GM23248 (cell line): ENCODE data around the gene LMCD1. TPM values are rescaled to one million over a fixed set of nuclear protein-coding genes. Genes with fewer than 3 reads are reported as not detected.
A peak's percentile ranks its signal among the peaks of the same experiment; 100 is the strongest.

Experiments used
- DNase-seq: peaks from one replicate; pipeline ENCODE4 v3.0.0-alpha.2; 2015
- H2AFZ ChIP-seq: fragments of 200-600 bp; sonication (generic); 2 replicates; pipeline ENCODE4 v1.6.1; 2016; ENCODE audit warnings: antibody characterized with exemption
- H3F3A ChIP-seq: fragments of 200-600 bp; sonication (generic); 2 replicates; pipeline ENCODE4 v1.6.1; 2016; ENCODE audit warnings: mild to moderate bottlenecking, antibody characterized with exemption, mixed run types; ENCODE audit not compliant: insufficient read depth
- H3K27ac ChIP-seq: fragments of 200-600 bp; sonication (generic); 2 replicates; pipeline ENCODE4 v1.5.1; 2016; ENCODE audit warnings: mild to moderate bottlenecking
- H3K27me3 ChIP-seq: fragments of 200-600 bp; sonication (generic); replicated peaks from 2 replicates; pipeline ENCODE4 v1.6.1; 2016; ENCODE audit warnings: mild to moderate bottlenecking; ENCODE audit not compliant: insufficient read depth
- H3K36me3 ChIP-seq: fragments of 200-600 bp; sonication (generic); 2 replicates; pipeline ENCODE4 v1.6.1; 2016; ENCODE audit warnings: low read depth, mild to moderate bottlenecking
- H3K4me1 ChIP-seq: fragments of 200-600 bp; sonication (generic); 2 replicates; pipeline ENCODE4 v1.6.1; 2016; ENCODE audit warnings: mild to moderate bottlenecking; ENCODE audit not compliant: insufficient read depth
- H3K4me2 ChIP-seq: fragments of 200-600 bp; sonication (generic); one replicate; pipeline ENCODE4 v1.6.1; 2016; ENCODE audit warnings: mild to moderate bottlenecking; ENCODE audit not compliant: unreplicated experiment
- H3K4me3 ChIP-seq: fragments of 200-600 bp; sonication (generic); 2 replicates; pipeline ENCODE4 v1.5.1; 2016; ENCODE audit warnings: mild to moderate bottlenecking
- H3K79me2 ChIP-seq: fragments of 200-600 bp; sonication (generic); 2 replicates; pipeline ENCODE4 v1.6.1; 2016; ENCODE audit warnings: mild to moderate bottlenecking; ENCODE audit not compliant: insufficient read depth
- H3K9ac ChIP-seq: fragments of 200-600 bp; sonication (generic); 2 replicates; pipeline ENCODE4 v1.6.1; 2016; ENCODE audit warnings: mild to moderate bottlenecking
- H3K9me2 ChIP-seq: fragments of 200-600 bp; sonication (generic); 2 replicates; pipeline ENCODE4 v1.6.1; 2016; ENCODE audit warnings: mixed run types, mild to moderate bottlenecking, moderate library complexity; ENCODE audit not compliant: insufficient read depth
- H3K9me3 ChIP-seq: fragments of 200-600 bp; sonication (generic); one replicate; pipeline ENCODE4 v1.6.1; 2017; ENCODE audit warnings: low read depth
- H4K20me1 ChIP-seq: fragments of 200-600 bp; sonication (generic); 2 replicates; pipeline ENCODE4 v1.6.0; 2016; ENCODE audit not compliant: insufficient read depth
- EZH2 ChIP-seq: fragments of 200-600 bp; sonication (generic); IDR thresholded peaks from 2 replicates; pipeline ENCODE4 v1.6.1; 2018; ENCODE audit warnings: antibody characterized with exemption, mild to moderate bottlenecking; ENCODE audit not compliant: insufficient read depth, poor library complexity, severe bottlenecking
- EZH2phosphoT487 ChIP-seq: fragments of 200-600 bp; sonication (generic); IDR thresholded peaks from 2 replicates; pipeline ENCODE4 v1.6.1; 2018; ENCODE audit warnings: antibody characterized with exemption, moderate library complexity, mild to moderate bottlenecking, low read depth; ENCODE audit not compliant: insufficient read depth
- WGBS, 2 experiments: methylation state at CpG; one replicate each; pipeline ENCODE4 v1.1.6; 2015 to 2017; ENCODE audit warnings: low lambda C conversion rate in 2 of 2, low coverage in 1 of 2; ENCODE audit errors: missing lambda C conversion rate in 2 of 2; 5-methylcytosine and 5-hydroxymethylcytosine counted together
- in situ Hi-C: fragments of 300-500 bp; cut with MboI; formaldehyde crosslinking; loops from 2 replicates; pipeline ENCODE4 v1.15.0; 2020
- polyA plus RNA-seq: library from polyadenylated mRNA; unstranded; fragments of >200 nt; fragmentation: Nextera tagmentation; extraction: Ambion mirVana; gene quantifications from 2 replicates; pipeline ENCODE4 v1.2.1, GENCODE V29; 2016
- total RNA-seq: library from RNA; depleted of rRNA; stranded (reverse); fragments of >200 nt; shearing (Covaris generic); gene quantifications from 2 replicates; pipeline ENCODE4 v1.2.3, GENCODE V29; 2014

The LMCD1 gene
- total and polyA plus RNA-seq, 2 experiments from 2014 or later = 187 to 259 TPM

DNA sequence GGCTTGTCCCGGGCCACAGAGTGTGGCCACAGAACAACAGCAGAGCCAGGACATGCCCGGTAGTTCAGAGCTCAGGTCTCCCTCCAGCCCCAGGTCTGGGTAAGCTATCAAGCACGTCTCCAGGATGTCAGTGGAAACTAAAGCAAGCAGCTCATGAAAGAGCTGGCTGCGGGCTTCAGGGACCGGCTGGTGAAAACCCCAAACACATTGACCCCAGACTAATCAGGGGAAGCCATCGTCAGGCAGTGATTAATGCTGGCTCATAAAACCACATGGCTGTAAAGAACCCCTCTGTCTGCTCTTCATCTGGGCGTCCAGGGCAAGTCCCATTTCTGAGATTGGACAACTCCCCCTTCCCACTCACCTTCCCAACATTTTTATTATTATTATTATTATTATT lies 37.8 kb downstream of the LMCD1 start:
- H4K20me1 ChIP-seq = no peaks in the 10 kb centered on the region
- H3F3A ChIP-seq = peaks cover 20% of the 10 kb centered on the region
- H3K4me1 ChIP-seq = 0 out of 2 replicates have a peak, but pooled peaks cover 13% of the 10 kb centered on the region
- no peak overlapping the region for H3K4me2 ChIP-seq
- WGBS, 2 experiments = 52 to 57% methylated on average over 7 of the region's 7 CpGs
- in situ Hi-C loops = no loop called here
- peaks cover 57% of the 10 kb centered on the region for H3K36me3 ChIP-seq
- H3K27ac ChIP-seq = no peak overlapping the region
- H2AFZ ChIP-seq = no peak overlapping the region
- DNase-seq = peak; percentile 51
- no peaks in the 10 kb centered on the region for H3K79me2 ChIP-seq
- H3K9me3 ChIP-seq = no peaks in the 10 kb centered on the region
- H3K27me3 ChIP-seq = no peaks in the 10 kb centered on the region
- no peak overlapping the region for H3K9ac ChIP-seq
- H3K9me2 ChIP-seq = no peaks in the 10 kb centered on the region
- TF ChIP-seq EZH2 = no peak
- no peak for TF ChIP-seq EZH2phosphoT487
- no peak overlapping the region for H3K4me3 ChIP-seq

DNA sequence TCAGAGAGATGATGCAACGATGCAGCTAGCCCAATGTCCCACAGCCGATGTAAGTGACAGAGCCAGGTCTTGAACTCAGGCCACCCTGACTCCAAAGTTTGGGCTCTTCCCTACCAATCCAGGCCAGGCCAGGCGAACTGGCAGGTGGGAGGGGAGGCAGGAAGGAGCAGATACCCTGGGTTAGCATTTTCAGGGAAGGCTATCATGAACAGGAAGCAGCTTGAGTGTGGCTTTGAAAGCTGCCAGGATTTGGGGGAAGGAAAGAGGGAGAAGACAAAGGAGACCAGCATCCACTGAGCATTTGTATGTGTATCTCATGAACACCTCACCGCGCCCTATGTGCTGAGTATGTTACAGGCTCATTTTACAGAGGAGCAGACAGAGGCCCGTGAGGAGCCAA lies 38.8 kb downstream of the LMCD1 start:
- no peaks in the 10 kb centered on the region for H3K9me2 ChIP-seq
- H3F3A ChIP-seq = peaks cover 25% of the 10 kb centered on the region
- H3K27me3 ChIP-seq = no peaks in the 10 kb centered on the region
- H3K36me3 ChIP-seq = peaks cover 66% of the 10 kb centered on the region
- in situ Hi-C loops = no loop called here
- no peaks in the 10 kb centered on the region for H4K20me1 ChIP-seq
- no peaks in the 10 kb centered on the region for H3K79me2 ChIP-seq
- no peaks in the 10 kb centered on the region for H3K9me3 ChIP-seq
- no peak for TF ChIP-seq EZH2phosphoT487
- no peak for TF ChIP-seq EZH2
- no peak overlapping the region for H3K4me2 ChIP-seq
- no peak for DNase-seq
- no peak overlapping the region for H3K27ac ChIP-seq
- H3K9ac ChIP-seq = no peak overlapping the region
- H3K4me1 ChIP-seq = 0 out of 2 replicates have a peak, but pooled peaks cover 13% of the 10 kb centered on the region
- 93 to 94% methylated on average over 6 of the region's 6 CpGs for WGBS, 2 experiments
- no peak overlapping the region for H3K4me3 ChIP-seq
- no peak overlapping the region for H2AFZ ChIP-seq

- no peak overlapping the region for H3K27ac ChIP-seq
- H3K9ac ChIP-seq = no peak overlapping the region
- no peaks in the 10 kb centered on the region for H3K9me3 ChIP-seq
- TF ChIP-seq EZH2 (no peak), EZH2phosphoT487 (no peak)
- in situ Hi-C loops = no loop called here
- no peak for DNase-seq
- H4K20me1 ChIP-seq = no peaks in the 10 kb centered on the region
- H3K79me2 ChIP-seq = no peaks in the 10 kb centered on the region
- no peak overlapping the region for H3K4me3 ChIP-seq
- H3K4me1 ChIP-seq = 0 out of 2 replicates have a peak, but pooled peaks cover 13% of the 10 kb centered on the region
- H3K27me3 ChIP-seq = no peaks in the 10 kb centered on the region
- H3K9me2 ChIP-seq = no peaks in the 10 kb centered on the region
- WGBS, 2 experiments = 92 to 97% methylated on average over 9 of the region's 9 CpGs
- peaks cover 66% of the 10 kb centered on the region for H3K36me3 ChIP-seq
- peaks cover 33% of the 10 kb centered on the region for H3F3A ChIP-seq
- H2AFZ ChIP-seq = no peak overlapping the region
- no peak overlapping the region for H3K4me2 ChIP-seq
Measured at GRCh38 chr3:8541486-8541885, 39.9 kb downstream of the LMCD1 start.

DNA sequence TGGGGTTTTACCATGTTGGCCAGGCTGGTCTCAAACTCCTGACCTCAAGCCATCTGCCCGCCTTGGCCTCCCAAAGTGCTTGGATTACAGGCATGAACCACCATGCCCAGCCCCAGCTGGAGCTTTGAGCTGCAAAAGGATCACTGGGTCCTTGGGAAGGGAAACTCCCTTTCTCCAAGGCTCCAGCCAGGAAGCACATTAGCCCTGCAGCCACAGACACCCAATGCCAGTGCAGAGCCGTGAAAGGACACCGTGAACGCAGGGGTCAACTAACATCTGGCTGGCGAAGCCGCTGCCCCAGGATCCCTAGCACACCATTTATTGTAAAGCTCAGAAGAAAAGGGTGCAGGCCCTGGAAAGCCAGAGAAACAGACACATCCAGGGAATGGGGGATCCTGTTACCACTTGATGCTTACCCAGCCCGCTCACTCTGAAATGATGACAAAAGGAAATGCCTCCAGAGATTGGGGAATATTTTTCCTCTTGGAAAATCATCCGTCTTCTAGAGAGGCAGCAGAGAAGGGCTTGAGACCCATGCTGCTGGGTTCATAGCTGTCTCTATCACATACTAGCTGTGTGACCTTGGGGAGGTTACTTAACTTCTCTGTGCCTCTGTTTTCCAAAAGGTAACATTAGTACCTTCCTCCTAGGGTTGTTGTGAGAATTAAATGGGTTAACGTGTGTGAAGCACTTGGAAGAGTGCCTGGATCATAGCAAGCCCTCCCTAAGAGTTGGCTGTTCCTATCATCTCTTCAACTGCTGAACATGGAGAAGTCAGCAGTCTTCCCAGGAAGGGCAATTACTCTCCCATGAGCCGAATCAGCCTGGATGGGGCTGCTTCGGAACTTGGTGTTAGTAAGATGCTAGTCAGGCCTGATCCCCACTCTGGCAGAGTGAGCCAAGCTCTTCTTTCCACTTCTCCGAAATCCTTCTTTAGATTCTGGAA lies 40.8 kb downstream of the LMCD1 start:
- peaks cover 70% of the 10 kb centered on the region for H3K36me3 ChIP-seq
- no peaks in the 10 kb centered on the region for H3K9me3 ChIP-seq
- H4K20me1 ChIP-seq = no peaks in the 10 kb centered on the region
- no peak overlapping the region for H3K27ac ChIP-seq
- H3K4me3 ChIP-seq = no peak overlapping the region
- TF ChIP-seq EZH2 = no peak
- TF ChIP-seq EZH2phosphoT487 = no peak
- H3K4me1 ChIP-seq = 0 out of 2 replicates have a peak, but pooled peaks cover 9% of the 10 kb centered on the region
- peaks cover 37% of the 10 kb centered on the region for H3F3A ChIP-seq
- WGBS, 2 experiments = 58 to 66% methylated on average over 12 of the region's 12 CpGs
- H3K79me2 ChIP-seq = no peaks in the 10 kb centered on the region
- in situ Hi-C loops = no loop called here
- H3K4me2 ChIP-seq = no peak overlapping the region
- H3K9ac ChIP-seq = no peak overlapping the region
- H3K9me2 ChIP-seq = no peaks in the 10 kb centered on the region
- H2AFZ ChIP-seq = no peak overlapping the region
- H3K27me3 ChIP-seq = no peaks in the 10 kb centered on the region
- no peak for DNase-seq
